ENCODE measurements around the gene TCP1.
"Not testable (repeated sequence)": the region's sequence is repeated elsewhere in the genome, so short reads cannot be mapped to it uniquely, and the experiment has no call there.

The TCP1 gene

GRCh38 chr6:159829526-159829925, 40.1 kb upstream of the TCP1 start:
- peaks cover 5% of the 10 kb centered on the region for H3K4me1 ChIP-seq (ENCODE audit: insufficient read depth, poor library complexity, severe bottlenecking)
- no peaks in the 10 kb centered on the region for H3K9me3 ChIP-seq (ENCODE audit: severe bottlenecking)
- H3K27me3 ChIP-seq (ENCODE audit: insufficient read depth, poor library complexity, severe bottlenecking), result no peaks in the 10 kb centered on the region
- ATAC-seq (ENCODE audit: low read depth) (0 out of 3 replicates have a peak, but pooled peaks have one; percentile 35), DNase-seq (ENCODE audit: low spot score) (no peak)
- no peak for TF ChIP-seq CTCF (IDR thresholded peaks at IDR 0.05; ENCODE audit: poor library complexity, severe bottlenecking)
- H3K36me3 ChIP-seq (ENCODE audit: low read depth), result no peaks in the 10 kb centered on the region
- H3K27ac ChIP-seq (ENCODE audit: poor library complexity, severe bottlenecking), result no peak overlapping the region
- no peak overlapping the region for H3K4me3 ChIP-seq (ENCODE audit: severe bottlenecking)

- Histone ChIP-seq H3K4me3 (ENCODE audit: severe bottlenecking) (no peak overlapping the region), H3K9me3 (ENCODE audit: severe bottlenecking) (no peaks in the 10 kb centered on the region), H3K4me1 (ENCODE audit: insufficient read depth, poor library complexity, severe bottlenecking) (peaks cover 5% of the 10 kb centered on the region), H3K27ac (ENCODE audit: poor library complexity, severe bottlenecking) (no peak overlapping the region), H3K36me3 (ENCODE audit: low read depth) (no peaks in the 10 kb centered on the region), H3K27me3 (ENCODE audit: insufficient read depth, poor library complexity, severe bottlenecking) (no peaks in the 10 kb centered on the region)
- no peak for TF ChIP-seq CTCF (IDR thresholded peaks at IDR 0.05; ENCODE audit: poor library complexity, severe bottlenecking)
- DNase-seq (ENCODE audit: low spot score) (no peak), ATAC-seq (ENCODE audit: low read depth) (no peak)
Observed at GRCh38 chr6:159828074-159828473, 38.7 kb upstream of the TCP1 start.

GRCh38 chr6:159826968-159827647, 37.7 kb upstream of the TCP1 start:
- ATAC-seq (ENCODE audit: low read depth), result no peak
- Histone ChIP-seq H3K27me3 (ENCODE audit: insufficient read depth, poor library complexity, severe bottlenecking) (no peaks in the 10 kb centered on the region), H3K4me3 (ENCODE audit: severe bottlenecking) (no peak overlapping the region), H3K4me1 (ENCODE audit: insufficient read depth, poor library complexity, severe bottlenecking) (peaks cover 5% of the 10 kb centered on the region), H3K36me3 (ENCODE audit: low read depth) (no peaks in the 10 kb centered on the region), H3K27ac (ENCODE audit: poor library complexity, severe bottlenecking) (no peak overlapping the region), H3K9me3 (ENCODE audit: severe bottlenecking) (no peaks in the 10 kb centered on the region)
- TF ChIP-seq CTCF (IDR thresholded peaks at IDR 0.05; ENCODE audit: poor library complexity, severe bottlenecking), result no peak
- DNase-seq (ENCODE audit: low spot score), result no peak

GRCh38 chr6:159826004-159826403, 36.6 kb upstream of the TCP1 start:
- ATAC-seq (ENCODE audit: low read depth), result no peak
- no peak for TF ChIP-seq CTCF (IDR thresholded peaks at IDR 0.05; ENCODE audit: poor library complexity, severe bottlenecking)
- Histone ChIP-seq H3K9me3 (ENCODE audit: severe bottlenecking) (no peaks in the 10 kb centered on the region), H3K4me1 (ENCODE audit: insufficient read depth, poor library complexity, severe bottlenecking) (peaks cover 5% of the 10 kb centered on the region), H3K36me3 (ENCODE audit: low read depth) (no peaks in the 10 kb centered on the region), H3K27ac (ENCODE audit: poor library complexity, severe bottlenecking) (no peak overlapping the region), H3K27me3 (ENCODE audit: insufficient read depth, poor library complexity, severe bottlenecking) (no peaks in the 10 kb centered on the region), H3K4me3 (ENCODE audit: severe bottlenecking) (no peak overlapping the region)
- DNase-seq (ENCODE audit: low spot score), result no peak

GRCh38 chr6:159824690-159825089, 35.3 kb upstream of the TCP1 start:
- H3K36me3 ChIP-seq (ENCODE audit: low read depth); H3K9me3 ChIP-seq (ENCODE audit: severe bottlenecking); H3K27me3 ChIP-seq (ENCODE audit: insufficient read depth, poor library complexity, severe bottlenecking); DNase-seq (ENCODE audit: low spot score); H3K4me1 ChIP-seq (ENCODE audit: insufficient read depth, poor library complexity, severe bottlenecking); ATAC-seq (ENCODE audit: low read depth); H3K27ac ChIP-seq (ENCODE audit: poor library complexity, severe bottlenecking); H3K4me3 ChIP-seq (ENCODE audit: severe bottlenecking): not testable (repeated sequence)
